HL-60 (cell line): ENCODE data around the gene EME2.

ENCODE experiments used
- DNase-seq, 2 experiments: peaks; one replicate each; pipeline ENCODE4 v3.0.0-alpha.2; 2010 to 2020; ENCODE audit warnings: low read depth in 1 of 2, low spot score in 1 of 2
- H3K27ac ChIP-seq: fragments of 250-450 bp; sonication (Bioruptor Pico); replicated peaks from 2 replicates; pipeline ENCODE4 v1.5.1; 2020; ENCODE audit warnings: mild to moderate bottlenecking, moderate library complexity
- H3K27me3 ChIP-seq: fragments of 250-450 bp; sonication (Bioruptor Pico); 2 replicates; pipeline ENCODE4 v1.5.1; 2021; ENCODE audit warnings: mild to moderate bottlenecking, moderate library complexity; ENCODE audit not compliant: insufficient read depth, poor library complexity, severe bottlenecking
- H3K4me3 ChIP-seq: replicated peaks from 2 replicates; pipeline ENCODE4 v1.5.1; 2011; ENCODE audit warnings: mild to moderate bottlenecking, control low read depth, low read length; ENCODE audit not compliant: insufficient read depth
- CTCF ChIP-seq: IDR thresholded peaks from one replicate; pipeline ENCODE4 v1.5.1; 2011; ENCODE audit warnings: low read length, control low read depth, inconsistent platforms; ENCODE audit not compliant: insufficient read depth
- GABPA ChIP-seq: IDR thresholded peaks from 2 replicates; pipeline ENCODE4 v1.6.1; 2012; ENCODE audit warnings: low read depth
- POLR2AphosphoS5 ChIP-seq: IDR thresholded peaks from 2 replicates; pipeline ENCODE4 v1.6.1; 2012; ENCODE audit warnings: low read depth
- REST ChIP-seq: IDR thresholded peaks from 2 replicates; pipeline ENCODE4 v1.6.1; 2012; ENCODE audit warnings: low read depth; ENCODE audit not compliant: insufficient replicate concordance
- SPI1 ChIP-seq: IDR thresholded peaks from 2 replicates; pipeline ENCODE4 v1.6.1; 2012; ENCODE audit warnings: low read depth, mild to moderate bottlenecking, borderline replicate concordance

The EME2 gene

DNA sequence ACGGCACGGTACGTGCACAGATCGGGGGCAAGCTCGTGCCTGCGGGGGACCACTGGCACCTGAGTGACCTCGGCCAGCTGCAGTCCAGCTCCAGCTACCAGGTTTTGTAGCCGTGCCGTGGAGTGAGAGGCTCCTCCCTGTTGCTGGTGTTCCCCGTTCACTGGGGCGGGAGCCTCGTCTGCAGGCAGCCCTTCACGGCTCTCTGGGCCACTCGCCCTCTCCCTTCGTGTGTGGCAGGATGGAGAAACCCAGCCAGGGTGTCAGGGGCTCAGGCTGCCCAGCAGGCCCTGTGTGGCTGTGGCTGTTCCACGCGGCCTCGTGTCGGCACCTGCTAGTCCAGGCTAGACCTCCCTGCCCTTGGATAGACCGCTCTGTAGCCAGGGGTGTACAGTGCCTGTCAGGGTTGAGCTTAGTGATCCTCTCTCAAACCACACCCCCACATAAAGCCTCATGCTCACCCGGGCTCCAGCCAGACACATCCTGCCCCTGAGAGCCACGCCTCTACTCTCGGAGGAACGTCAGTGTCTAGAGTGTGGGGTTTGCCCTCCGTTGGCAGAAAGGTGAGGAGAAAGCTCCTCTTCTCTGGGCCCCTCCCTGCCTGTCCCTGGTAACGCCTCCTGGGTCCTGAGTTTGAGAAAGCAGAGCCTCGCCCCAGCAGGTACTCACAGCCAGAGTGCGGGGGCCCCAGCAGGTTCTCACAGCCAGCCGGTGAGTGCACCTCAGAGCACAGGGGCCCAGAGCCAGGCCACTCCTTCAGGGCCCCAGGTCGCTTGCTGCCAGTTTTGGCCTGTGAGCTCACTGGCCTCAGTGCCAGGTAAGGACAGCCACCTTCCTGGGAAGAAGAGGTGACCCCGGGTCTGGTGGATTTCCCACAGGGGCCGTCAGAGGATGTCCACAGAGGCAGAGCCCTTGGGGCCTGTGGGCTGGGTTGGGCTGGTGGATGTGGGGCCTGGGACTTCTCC is 29.0 kb upstream of the EME2 start:
- no peak for DNase-seq
- H3K27me3 ChIP-seq = no peaks in the 10 kb centered on the region
- no peak overlapping the region for H3K27ac ChIP-seq
- TF ChIP-seq SPI1 = no peak
- no peak for TF ChIP-seq GABPA
- no peak overlapping the region for H3K4me3 ChIP-seq

- H3K27me3 ChIP-seq = no peaks in the 10 kb centered on the region
- no peak for TF ChIP-seq POLR2AphosphoS5
- TF ChIP-seq REST = no peak
- no peak for TF ChIP-seq GABPA
- TF ChIP-seq CTCF = no peak
- no peak overlapping the region for H3K4me3 ChIP-seq
- H3K27ac ChIP-seq = no peak overlapping the region
- no peak for DNase-seq
Measured at GRCh38 chr16:1744338-1744840, 28.2 kb upstream of the EME2 start.

- no peak overlapping the region for H3K4me3 ChIP-seq
- TF ChIP-seq REST (no peak), SPI1 (no peak), POLR2AphosphoS5 (no peak), GABPA (no peak), CTCF (no peak)
Measured at GRCh38 chr16:1745181-1745899, 27.3 kb upstream of the EME2 start.

More at GRCh38 chr16:1745181-1745899, 27.3 kb upstream of the EME2 start:
- no peak for DNase-seq
- H3K27me3 ChIP-seq = no peaks in the 10 kb centered on the region
- H3K27ac ChIP-seq = no peak overlapping the region
